B cell (primary cell): ENCODE data around the gene GALNT18. TPM values are rescaled to one million over a fixed set of nuclear protein-coding genes. Genes with fewer than 3 reads are reported as not detected.

ENCODE experiments used
- ATAC-seq: fragments of 200-7000 bp; cut with Tn5 transposase; one replicate; pipeline ENCODE4 v1.10.0; 2021; ENCODE audit warnings: low read depth, mild to moderate bottlenecking, moderate number of reproducible peaks, moderate library complexity
- CTCF ChIA-PET: fragments of 350-600 bp; sonication (Branson Sonifier 250); formaldehyde crosslinking; loops from one replicate; lab custom pipeline; 2021; ENCODE audit warnings: antibody characterized with exemption, inconsistent platforms; lab: Charles Lee
- POLR2A ChIA-PET: fragments of 350-600 bp; sonication (Branson Sonifier 250); formaldehyde crosslinking; loops from one replicate; lab custom pipeline; 2021; ENCODE audit warnings: antibody characterized with exemption; lab: Charles Lee
- DNase-seq: peaks from one replicate; pipeline ENCODE4 v3.0.0; 2013
- H2AFZ ChIP-seq: 2 replicates; pipeline ENCODE4 v1.6.1; 2012; ENCODE audit warnings: mild to moderate bottlenecking, low read depth, low read length; ENCODE audit not compliant: insufficient read depth, poor library complexity, severe bottlenecking
- H3K27ac ChIP-seq, 2 donors: 1 replicate in 1 of 2; 2 replicates in 1 of 2; pipeline ENCODE4 v1.5.1; 2012 to 2013; ENCODE audit warnings: low read length in 2 of 2, mild to moderate bottlenecking in 2 of 2, moderate library complexity in 1 of 2
- H3K27me3 ChIP-seq, 4 experiments: fragments of 200-600 bp in 1 of 4; sonication (generic) in 1 of 4; replicated peaks in 1 of 4; 1 replicate in 2 of 4; 2 replicates in 2 of 4; pipeline versions ENCODE4 v1.6.1 to v1.7.0; 2013 to 2016; ENCODE audit warnings: low read length in 3 of 4, mild to moderate bottlenecking in 2 of 4, mixed read lengths in 1 of 4, moderate library complexity in 1 of 4; ENCODE audit not compliant: insufficient read depth in 4 of 4, control insufficient read depth in 3 of 4; ENCODE audit errors: control extremely low read depth in 1 of 4
- H3K36me3 ChIP-seq, 2 experiments: replicated peaks in 1 of 2; 1 replicate in 1 of 2; 2 replicates in 1 of 2; pipeline versions ENCODE4 v1.6.1 to v1.7.1; 2013; ENCODE audit warnings: low read length in 1 of 2; ENCODE audit not compliant: insufficient read depth in 2 of 2, control insufficient read depth in 1 of 2; ENCODE audit errors: control extremely low read depth in 1 of 2, extremely low read depth in 1 of 2
- H3K4me1 ChIP-seq, 2 donors: fragments of 200-600 bp in 1 of 2; sonication (generic) in 1 of 2; 1 replicate in 1 of 2; 2 replicates in 1 of 2; pipeline versions ENCODE4 v1.5.1 to v1.6.1; 2013 to 2017; ENCODE audit warnings: low read length in 2 of 2; ENCODE audit not compliant: control insufficient read depth in 2 of 2, insufficient read depth in 2 of 2
- H3K4me2 ChIP-seq: replicated peaks from 2 replicates; pipeline ENCODE3; 2012; ENCODE audit warnings: mild to moderate bottlenecking, low read depth, low read length; ENCODE audit not compliant: poor library complexity, severe bottlenecking
- H3K4me3 ChIP-seq, 5 experiments: fragments of 200-600 bp in 1 of 5; sonication (generic) in 1 of 5; 1 replicate in 3 of 5; 2 replicates in 2 of 5; pipeline versions ENCODE4 v1.5.1 to v1.7.0; 2011 to 2016; ENCODE audit warnings: low read length in 4 of 5, mild to moderate bottlenecking in 4 of 5, low read depth in 2 of 5, control low read depth in 1 of 5, moderate library complexity in 1 of 5; ENCODE audit not compliant: insufficient read depth in 1 of 5; ENCODE audit errors: control extremely low read depth in 1 of 5, extremely low read depth in 1 of 5
- H3K79me2 ChIP-seq: fragments of 200-600 bp; sonication (generic); one replicate; pipeline ENCODE4 v1.6.0; 2016; ENCODE audit warnings: low read length; ENCODE audit not compliant: control insufficient read depth, insufficient read depth
- H3K9ac ChIP-seq: fragments of 200-600 bp; sonication (generic); 2 replicates; pipeline ENCODE4 v1.6.1; 2017; ENCODE audit warnings: mild to moderate bottlenecking, low read length, moderate library complexity
- H3K9me3 ChIP-seq, 3 donors: one replicate each; pipeline versions ENCODE4 v1.6.1 to v1.7.1; 2013; ENCODE audit warnings: low read length in 2 of 3; ENCODE audit not compliant: control insufficient read depth in 2 of 3, insufficient read depth in 1 of 3; ENCODE audit errors: control extremely low read depth in 1 of 3
- H4K20me1 ChIP-seq: 2 replicates; pipeline ENCODE4 v1.6.0; 2012; ENCODE audit warnings: mild to moderate bottlenecking, low read length; ENCODE audit not compliant: insufficient read depth, control insufficient read depth, poor library complexity, severe bottlenecking
- H3K27ac Mint-ChIP-seq: one replicate; pipeline ENCODE4 v1.8.0; 2021; ENCODE audit warnings: mixed read lengths
- H3K27me3 Mint-ChIP-seq: one replicate; pipeline ENCODE4 v1.8.0; 2021; ENCODE audit warnings: mixed read lengths
- H3K4me1 Mint-ChIP-seq: one replicate; pipeline ENCODE4 v1.8.0; 2021; ENCODE audit warnings: mixed read lengths
- H3K4me3 Mint-ChIP-seq: one replicate; pipeline ENCODE4 v1.8.0; 2021; ENCODE audit warnings: mixed read lengths
- H3K9me3 Mint-ChIP-seq: one replicate; pipeline ENCODE4 v1.8.0; 2022; ENCODE audit warnings: mixed read lengths; ENCODE audit not compliant: insufficient read depth
- EZH2 ChIP-seq: IDR thresholded peaks from 2 replicates; pipeline ENCODE4 v1.6.1; 2012; ENCODE audit warnings: borderline replicate concordance, low read depth, mild to moderate bottlenecking, moderate library complexity, low read length; ENCODE audit not compliant: insufficient read depth, poor library complexity, severe bottlenecking
- WGBS: methylation state at CpG from one replicate; pipeline ENCODE4 v1.1.5; 2013; ENCODE audit warnings: missing lambda C conversion rate; ENCODE audit not compliant: insufficient coverage; 5-methylcytosine and 5-hydroxymethylcytosine counted together
- intact Hi-C: fragments of 100-400 bp; cut with micrococcal nuclease; formaldehyde crosslinking; loops from one replicate; pipeline ENCODE4 v1.10.0; 2022
- polyA plus RNA-seq: library from polyadenylated mRNA; depleted of rRNA; stranded (reverse); fragments of >200 nt; gene quantifications from 2 replicates; pipeline ENCODE4 v1.2.3, GENCODE V29; 2012
- total RNA-seq, 2 donors: library from RNA; stranded (reverse); fragments of 120-200 nt in 1 of 2; gene quantifications; 1 replicate in 1 of 2; 2 replicates in 1 of 2; pipeline versions ENCODE4 v1.2.3 to v1.2.4, GENCODE V29; 2013 to 2022
- TF ChIP-seq, protein P1 (sequence below): fragments of 200-600 bp; IDR thresholded peaks from one replicate; pipeline ENCODE4 v1.8.0; 2022; ENCODE audit warnings: antibody characterized with exemption, mild to moderate bottlenecking

GALNT18 gene
- total and polyA plus RNA-seq, 2 donors (not counting 1 experiment from before 2014, with no cell fraction given) = not detected

GRCh38 chr11:11538277-11538960 lies 83.4 kb downstream of the GALNT18 start:
- Histone ChIP-seq H3K79me2 (no peaks in the 10 kb centered on the region), H2AFZ (no peak overlapping the region), H3K4me2 (no peak overlapping the region), H4K20me1 (no peaks in the 10 kb centered on the region), H3K9ac (no peak overlapping the region), H3K9me3 (peaks cover 0 to 6% (median 0%) of the 10 kb centered on the region in 3 donors), H3K27me3 (no peaks in the 10 kb centered on the region), H3K4me1 (no peaks in the 10 kb centered on the region), H3K27ac (no peak overlapping the region), H3K36me3 (no peaks in the 10 kb centered on the region), H3K4me3 (no peak overlapping the region)
- ChIA-PET POLR2A (no interaction called here), CTCF (no interaction called here)
- Mint-ChIP-seq H3K27ac (no peak overlapping the region), H3K4me3 (no peak overlapping the region), H3K9me3 (no peaks in the 10 kb centered on the region), H3K4me1 (no peaks in the 10 kb centered on the region), H3K27me3 (no peaks in the 10 kb centered on the region)
- no peak for DNase-seq
- TF ChIP-seq, protein P1, sequence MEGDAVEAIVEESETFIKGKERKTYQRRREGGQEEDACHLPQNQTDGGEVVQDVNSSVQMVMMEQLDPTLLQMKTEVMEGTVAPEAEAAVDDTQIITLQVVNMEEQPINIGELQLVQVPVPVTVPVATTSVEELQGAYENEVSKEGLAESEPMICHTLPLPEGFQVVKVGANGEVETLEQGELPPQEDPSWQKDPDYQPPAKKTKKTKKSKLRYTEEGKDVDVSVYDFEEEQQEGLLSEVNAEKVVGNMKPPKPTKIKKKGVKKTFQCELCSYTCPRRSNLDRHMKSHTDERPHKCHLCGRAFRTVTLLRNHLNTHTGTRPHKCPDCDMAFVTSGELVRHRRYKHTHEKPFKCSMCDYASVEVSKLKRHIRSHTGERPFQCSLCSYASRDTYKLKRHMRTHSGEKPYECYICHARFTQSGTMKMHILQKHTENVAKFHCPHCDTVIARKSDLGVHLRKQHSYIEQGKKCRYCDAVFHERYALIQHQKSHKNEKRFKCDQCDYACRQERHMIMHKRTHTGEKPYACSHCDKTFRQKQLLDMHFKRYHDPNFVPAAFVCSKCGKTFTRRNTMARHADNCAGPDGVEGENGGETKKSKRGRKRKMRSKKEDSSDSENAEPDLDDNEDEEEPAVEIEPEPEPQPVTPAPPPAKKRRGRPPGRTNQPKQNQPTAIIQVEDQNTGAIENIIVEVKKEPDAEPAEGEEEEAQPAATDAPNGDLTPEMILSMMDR = no peak
- no peak for TF ChIP-seq EZH2
- intact Hi-C loops = no loop called here
- WGBS = 90% methylated on average over 12 of the region's 12 CpGs
- no peak for ATAC-seq

DNA sequence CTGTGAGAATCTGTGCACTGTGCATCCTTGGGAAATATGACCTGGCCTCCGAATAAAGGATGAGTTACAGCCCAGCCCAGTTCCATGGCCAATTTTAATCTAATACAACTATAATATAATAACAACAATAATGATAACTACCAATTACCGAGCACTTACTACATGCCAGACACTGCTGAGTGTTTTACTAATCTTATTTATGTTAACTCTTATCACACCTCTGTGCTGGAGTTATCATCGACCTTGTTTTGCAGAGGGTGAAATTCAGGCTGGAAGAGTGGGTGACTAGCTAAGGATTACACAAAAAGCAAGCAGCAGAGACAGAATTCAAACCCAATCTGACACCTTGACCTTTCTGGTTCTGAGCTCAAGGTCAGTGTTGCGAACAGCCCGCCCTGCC lies 83.9 kb downstream of the GALNT18 start:
- TF ChIP-seq, protein P1 = no peak
- no peak for TF ChIP-seq EZH2
- no peaks in the 10 kb centered on the region for H3K27me3 Mint-ChIP-seq
- no peak overlapping the region for H2AFZ ChIP-seq
- H3K27me3 ChIP-seq = no peaks in the 10 kb centered on the region
- no peaks in the 10 kb centered on the region for H3K4me1 ChIP-seq
- no peaks in the 10 kb centered on the region for H3K9me3 Mint-ChIP-seq
- CTCF ChIA-PET = no interaction called here
- ATAC-seq (no peak), DNase-seq (no peak)
- H3K4me3 ChIP-seq = no peak overlapping the region
- no peak overlapping the region for H3K27ac ChIP-seq
- H3K4me1 Mint-ChIP-seq = no peaks in the 10 kb centered on the region
- H4K20me1 ChIP-seq = no peaks in the 10 kb centered on the region
- POLR2A ChIA-PET = no interaction called here
- H3K4me2 ChIP-seq = no peak overlapping the region
- intact Hi-C loops = no loop called here
- WGBS = 85% methylated on average over 4 of the region's 5 CpGs
- H3K4me3 Mint-ChIP-seq = no peak overlapping the region
- no peak overlapping the region for H3K27ac Mint-ChIP-seq
- no peaks in the 10 kb centered on the region for H3K36me3 ChIP-seq
- H3K9me3 ChIP-seq = peaks cover 0 to 8% (median 0%) of the 10 kb centered on the region in 3 donors
- no peak overlapping the region for H3K9ac ChIP-seq
- H3K79me2 ChIP-seq = no peaks in the 10 kb centered on the region
